GM12878 (cell line): ENCODE results near the gene HOXC13. TPM values are rescaled to one million over a fixed set of nuclear protein-coding genes. Genes with fewer than 3 reads are reported as not detected.

Experiments
- ATAC-seq: fragments of 200-7000 bp; cut with Tn5 transposase; 3 replicates; pipeline ENCODE4 v1.9.1; 2020; ENCODE audit warnings: mild to moderate bottlenecking, moderate library complexity
- BruUV-seq: library from RNA; stranded (reverse); fragments of 400-500 nt; replicated peaks from 2 replicates; lab custom pipeline; 2021; lab: Mats Ljungman, UMichigan
- CTCF ChIA-PET: fragments of 300-600 bp; sonication (Branson Sonifier 250); formaldehyde crosslinking; extraction: SDS; loops from one replicate; lab custom pipeline; 2021; ENCODE audit warnings: inconsistent platforms; lab: Yijun Ruan, JAX
- POLR2A ChIA-PET: fragments of 350-600 bp; formaldehyde crosslinking; extraction: SDS; loops from one replicate; lab custom pipeline; 2021; ENCODE audit warnings: inconsistent platforms; lab: Charles Lee
- RAD21 ChIA-PET: fragments of 300-600 bp; sonication (Branson Sonifier 250); formaldehyde crosslinking; loops from one replicate; lab custom pipeline; 2023; ENCODE audit warnings: antibody characterized with exemption; ENCODE audit not compliant: unreplicated experiment; lab: Charles Lee
- SMC1A ChIA-PET: fragments of 300-600 bp; sonication (Branson Sonifier 250); formaldehyde crosslinking; loops from one replicate; lab custom pipeline; 2023; ENCODE audit not compliant: unreplicated experiment, uncharacterized antibody; lab: Charles Lee
- DNase-seq: peaks from one replicate; pipeline ENCODE4 v3.0.0-alpha.2; 2011; ENCODE audit warnings: low read depth, low spot score
- FAIRE-seq: peaks from 3 replicates; lab custom pipeline; 2011; peaks lifted over from hg19 to GRCh38; lab: Jason Lieb, UNC
- H2AFZ ChIP-seq: 2 replicates; pipeline ENCODE4 v1.6.0; 2011; ENCODE audit warnings: low read depth, low read length, control low read depth; ENCODE audit not compliant: control insufficient read depth
- H3K27ac ChIP-seq: 2 replicates; pipeline ENCODE4 v1.5.1; 2011; ENCODE audit warnings: control low read depth; ENCODE audit not compliant: control insufficient read depth, insufficient read depth
- H3K27me3 ChIP-seq, 2 experiments: replicated peaks in 1 of 2; 2 replicates each; pipeline versions ENCODE4 v1.6.0 to v1.6.1; 2011; ENCODE audit warnings: low read length in 1 of 2; ENCODE audit not compliant: control insufficient read depth in 2 of 2, insufficient read depth in 2 of 2
- H3K36me3 ChIP-seq, 2 experiments: 2 replicates each; pipeline ENCODE4 v1.5.1; 2011; ENCODE audit warnings: low read length in 1 of 2; ENCODE audit not compliant: control insufficient read depth in 2 of 2, insufficient read depth in 2 of 2
- H3K4me1 ChIP-seq: 2 replicates; pipeline ENCODE4 v1.6.1; 2011; ENCODE audit warnings: mild to moderate bottlenecking, low read length, moderate library complexity, mixed read lengths; ENCODE audit not compliant: control insufficient read depth, insufficient read depth
- H3K4me2 ChIP-seq: 2 replicates; pipeline ENCODE4 v1.6.0; 2011; ENCODE audit warnings: control low read depth; ENCODE audit not compliant: control insufficient read depth, insufficient read depth
- H3K4me3 ChIP-seq: fragments of 200-600 bp; sonication (generic); 2 replicates; pipeline ENCODE4 v1.5.1; 2016
- H3K79me2 ChIP-seq: 2 replicates; pipeline ENCODE4 v1.6.0; 2011; ENCODE audit warnings: low read length; ENCODE audit not compliant: control insufficient read depth, insufficient read depth
- H3K9ac ChIP-seq: 2 replicates; pipeline ENCODE4 v1.8.0; 2011; ENCODE audit warnings: low read length, control low read depth, mixed read lengths; ENCODE audit not compliant: control insufficient read depth, insufficient read depth
- H3K9me3 ChIP-seq: replicated peaks from 3 replicates; pipeline ENCODE4 v1.5.1; 2011; ENCODE audit warnings: mild to moderate bottlenecking, low read length; ENCODE audit not compliant: control insufficient read depth, insufficient read depth
- H4K20me1 ChIP-seq: 2 replicates; pipeline ENCODE4 v1.6.0; 2011; ENCODE audit not compliant: control insufficient read depth, insufficient read depth
- ATF7 ChIP-seq: fragments of 450-650 bp; IDR thresholded peaks from 2 replicates; pipeline ENCODE4 v1.6.1; 2016; ENCODE audit warnings: low read depth, mild to moderate bottlenecking
- BCL11A ChIP-seq: IDR thresholded peaks from 2 replicates; pipeline ENCODE4 v1.6.1; 2011; ENCODE audit warnings: low read depth, low read length
- CBFB ChIP-seq: IDR thresholded peaks from 2 replicates; pipeline ENCODE4 v1.6.1; 2016; ENCODE audit warnings: antibody characterized with exemption, low read depth
- CBX3 ChIP-seq: fragments of 200-600 bp; sonication (generic); IDR thresholded peaks from 2 replicates; pipeline ENCODE4 v1.6.1; 2016; ENCODE audit warnings: low read depth, borderline replicate concordance
- CBX5 ChIP-seq: sonication (generic); IDR thresholded peaks from 2 replicates; pipeline ENCODE4 v1.6.1; 2016; ENCODE audit warnings: low read depth, moderate library complexity, mild to moderate bottlenecking, inconsistent platforms
- CHD2 ChIP-seq: IDR thresholded peaks from 2 replicates; pipeline ENCODE4 v1.6.1; 2011; ENCODE audit warnings: low read depth, low read length, improper control_type of control experiment, borderline replicate concordance
- CHD4 ChIP-seq: fragments of 200-600 bp; sonication (generic); IDR thresholded peaks from 2 replicates; pipeline ENCODE4 v1.6.1; 2016; ENCODE audit warnings: mild to moderate bottlenecking
- GATAD2B ChIP-seq: fragments of 450-650 bp; conservative IDR thresholded peaks from 2 replicates; pipeline ENCODE4 v1.6.1; 2017; ENCODE audit warnings: low read depth, mild to moderate bottlenecking, moderate library complexity
- HDAC2 ChIP-seq: fragments of 200-600 bp; sonication (generic); IDR thresholded peaks from 2 replicates; pipeline ENCODE4 v1.6.1; 2017
- IKZF2 ChIP-seq, 2 experiments: fragments of 450-650 bp; IDR thresholded peaks; 2 replicates each; pipeline ENCODE4 v1.6.1; 2017; ENCODE audit warnings: mild to moderate bottlenecking in 2 of 2, moderate library complexity in 2 of 2
- JUND ChIP-seq: IDR thresholded peaks from 2 replicates; pipeline ENCODE4 v1.6.1; 2012; ENCODE audit warnings: low read depth, mild to moderate bottlenecking, low read length, improper control_type of control experiment, moderate library complexity
- NFIC ChIP-seq: IDR thresholded peaks from 2 replicates; pipeline ENCODE4 v1.6.1; 2012; ENCODE audit warnings: low read depth, mild to moderate bottlenecking, inconsistent platforms, low read length, moderate library complexity
- NR2F1 ChIP-seq: fragments of 450-650 bp; conservative IDR thresholded peaks from 2 replicates; pipeline ENCODE4 v1.6.1; 2017; ENCODE audit warnings: mild to moderate bottlenecking
- TCF3 ChIP-seq: IDR thresholded peaks from 2 replicates; pipeline ENCODE4 v1.6.1; 2012; ENCODE audit warnings: low read depth, mild to moderate bottlenecking, low read length, borderline replicate concordance; ENCODE audit not compliant: insufficient read depth
- ZSCAN29 ChIP-seq: fragments of 450-650 bp; IDR thresholded peaks from 2 replicates; pipeline ENCODE4 v1.6.1; 2017; ENCODE audit warnings: mild to moderate bottlenecking, moderate library complexity
- WGBS: methylation state at CpG from one replicate; pipeline ENCODE4 v1.1.6; 2016; ENCODE audit warnings: low lambda C conversion rate; ENCODE audit not compliant: insufficient replicate concordance, insufficient coverage; ENCODE audit errors: missing lambda C conversion rate; 5-methylcytosine and 5-hydroxymethylcytosine counted together
- in situ Hi-C: fragments of 300-500 bp; cut with MboI; formaldehyde crosslinking; loops from 9 replicates; pipeline ENCODE4 v1.14.3; 2018; ENCODE audit warnings: mixed read lengths
- intact Hi-C: fragments of 100-400 bp; cut with micrococcal nuclease; formaldehyde crosslinking; loops from one replicate; pipeline ENCODE4 v1.14.2; 2022; ENCODE audit not compliant: unreplicated experiment
- polyA plus RNA-seq, 11 experiments: library from polyadenylated mRNA; depleted of rRNA in 4 of 11; unstranded in 6 of 11; stranded (reverse) in 5 of 11; fragments of >200 nt; fragmentation: Nextera tagmentation in 4 of 11; fragmentation: Illumina TruSeq in 1 of 11; extraction: Ambion mirVana in 4 of 11; extraction: Trizol in 1 of 11; gene quantifications; 1 replicate in 1 of 11; 2 replicates in 10 of 11; pipeline versions ENCODE4 v1.2.1 to v1.2.3, GENCODE V29; 2011 to 2016; ENCODE audit warnings: inconsistent platforms in 2 of 11, missing spikeins in 2 of 11, low read depth in 1 of 11
- total RNA-seq, 4 experiments: library from RNA; depleted of rRNA in 3 of 4; stranded (reverse); fragments of >200 nt in 3 of 4; fragmentation: Illumina TruSeq in 1 of 4; extraction: Trizol in 1 of 4; gene quantifications; 2 replicates each; pipeline versions ENCODE4 v1.2.1 to v1.2.3, GENCODE V29; 2013 to 2021
- TF ChIP-seq, protein P1 (sequence below): fragments of 450-650 bp; IDR thresholded peaks from 2 replicates; pipeline ENCODE4 v1.6.1; 2014; ENCODE audit warnings: mild to moderate bottlenecking

HOXC13 gene
- total and polyA plus RNA-seq, 10 of the 15 experiments (the other 5 are each of a cell fraction or from before 2014, with no cell fraction given) = not detected

DNA sequence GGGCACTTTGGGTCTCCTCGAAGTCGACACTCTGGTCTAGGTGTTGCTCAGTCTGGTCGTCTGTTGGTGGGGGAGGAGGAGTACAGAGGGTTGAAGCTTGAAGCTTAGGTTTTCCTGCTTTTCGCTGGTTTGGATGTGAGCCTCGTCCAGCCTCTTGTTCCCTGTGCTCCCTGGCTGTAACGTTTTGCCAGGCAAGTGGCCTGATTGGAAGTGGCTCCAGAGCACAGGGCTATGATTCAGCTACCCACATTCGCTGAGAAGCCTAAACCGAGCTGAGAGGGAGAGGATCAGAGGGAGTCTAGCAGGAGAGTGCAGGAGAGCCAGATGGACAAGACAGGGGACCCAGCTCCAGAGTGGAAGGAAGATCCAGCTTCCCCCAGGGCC lies 52.4 kb downstream of the HOXC13 start:
- in situ Hi-C loops = no loop called here
- H3K4me1 ChIP-seq = peaks cover 13% of the 10 kb centered on the region
- no peaks in the 10 kb centered on the region for H3K79me2 ChIP-seq
- FAIRE-seq = no peak
- H3K9me3 ChIP-seq = no peaks in the 10 kb centered on the region
- H3K9ac ChIP-seq = no peak overlapping the region
- CTCF ChIA-PET = interaction anchor here (0.6 to 2.8 kb wide), 12 partner anchors 13 to 248 kb away, joined by 3 to 10 read pairs (median 4); no protein-coding TSS in a partner anchor
- RAD21 ChIA-PET = interaction anchor here (0.6 to 2.1 kb wide), 7 partner anchors 9 to 380 kb away, joined by 3 to 7 read pairs (median 4); partner anchors contain the start of gene HOXC9
- H3K27ac ChIP-seq = no peak overlapping the region
- no peak for ATAC-seq
- H2AFZ ChIP-seq = no peak overlapping the region
- POLR2A ChIA-PET = interaction anchor here (0.7 kb wide), 1 partner anchor 9 kb away, joined by 5 read pairs; the partner anchor contains the start of gene HOXC9
- H3K4me2 ChIP-seq = no peak overlapping the region
- no peaks in the 10 kb centered on the region for H3K36me3 ChIP-seq
- no peak for DNase-seq
- H4K20me1 ChIP-seq = peaks cover 3% of the 10 kb centered on the region; the same call in 1 of the 2 replicates
- intact Hi-C loops = no loop called here
- peaks cover 29 to 57% of the 10 kb centered on the region in 2 experiments for H3K27me3 ChIP-seq
- no peak overlapping the region for H3K4me3 ChIP-seq
- no TSS peak for BruUV-seq
- SMC1A ChIA-PET = interaction anchor here (0.6 to 1.5 kb wide), 4 partner anchors 10 to 234 kb away, joined by 3 to 5 read pairs (median 4); no protein-coding TSS in a partner anchor
- under 1% methylated on average over 8 of the region's 8 CpGs for WGBS
- TF ChIP-seq CBX5 (no peak), CBX3 (no peak), CBFB (no peak)
- TF ChIP-seq, all 136 proteins: peak for 0

DNA sequence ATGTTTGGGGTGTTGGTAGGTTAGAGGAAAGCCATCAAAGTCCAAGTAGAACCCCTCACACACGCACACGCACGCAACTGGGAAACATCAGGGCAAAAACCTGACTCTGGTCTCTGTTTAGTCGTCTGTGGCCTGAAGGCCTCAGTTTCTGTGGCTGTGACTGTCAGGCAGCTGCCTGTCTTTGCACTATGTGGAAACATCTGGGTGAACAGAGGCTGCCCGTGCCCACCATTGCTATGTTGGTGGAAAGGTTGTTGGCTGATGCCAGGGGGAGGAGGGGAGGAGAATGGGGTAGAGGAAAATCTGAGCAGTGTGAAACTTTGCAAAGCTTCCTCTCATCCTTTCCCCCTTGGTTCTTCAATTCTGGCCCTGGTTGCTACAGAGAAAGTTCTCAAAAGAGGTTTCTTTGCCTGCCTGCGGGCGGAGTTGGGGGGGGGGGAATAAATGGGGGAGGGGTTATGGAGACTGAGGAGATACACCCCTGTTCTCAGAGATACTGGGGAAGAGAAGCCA lies 53.8 kb downstream of the HOXC13 start:
- SMC1A ChIA-PET = interaction anchor here (0.6 to 1.4 kb wide), 5 partner anchors 11 to 293 kb away, joined by 3 to 5 read pairs (median 3); no protein-coding TSS in a partner anchor
- DNase-seq (no peak), ATAC-seq (no peak), FAIRE-seq (no peak)
- H3K9me3 ChIP-seq = no peaks in the 10 kb centered on the region
- intact Hi-C loops (no loop called here), in situ Hi-C loops (no loop called here)
- POLR2A ChIA-PET = interaction anchor here (0.6 to 0.7 kb wide), 2 partner anchors 88 to 400 kb away, joined by 3 to 9 read pairs; no protein-coding TSS in a partner anchor
- H3K27me3 ChIP-seq = peaks cover 29 to 55% of the 10 kb centered on the region in 2 experiments
- 20% methylated on average over 7 of the region's 7 CpGs for WGBS
- no peak overlapping the region for H3K4me2 ChIP-seq
- H3K36me3 ChIP-seq = no peaks in the 10 kb centered on the region
- peaks cover 3% of the 10 kb centered on the region; the same call in 1 of the 2 replicates for H4K20me1 ChIP-seq
- no peak overlapping the region for H2AFZ ChIP-seq
- BruUV-seq = no TSS peak
- no peak overlapping the region for H3K9ac ChIP-seq
- CTCF ChIA-PET = interaction anchor here (0.9 to 2.8 kb wide), 9 partner anchors 11 to 387 kb away, joined by 3 to 10 read pairs (median 3); no protein-coding TSS in a partner anchor
- no peak overlapping the region for H3K4me3 ChIP-seq
- no peak overlapping the region for H3K27ac ChIP-seq
- no peaks in the 10 kb centered on the region for H3K79me2 ChIP-seq
- H3K4me1 ChIP-seq = peaks cover 14% of the 10 kb centered on the region
- RAD21 ChIA-PET = interaction anchor here (0.6 to 2.1 kb wide), 3 partner anchors 17 to 214 kb away, joined by 3 to 7 read pairs (median 3); partner anchors contain the start of gene HOXC8
- no peak for TF ChIP-seq HDAC2
- TF ChIP-seq GATAD2B = no peak
- TF ChIP-seq IKZF2 (IDR thresholded peaks at IDR 0.05) = no peak
- TF ChIP-seq JUND = no peak
- TF ChIP-seq BCL11A = no peak
- TF ChIP-seq ATF7 = no peak
- TF ChIP-seq TCF3 = no peak
- TF ChIP-seq NFIC = no peak
- TF ChIP-seq CHD2 = no peak
- TF ChIP-seq ZSCAN29 = no peak
- TF ChIP-seq NR2F1 = no peak
- no peak for TF ChIP-seq CHD4
- TF ChIP-seq, protein P1, sequence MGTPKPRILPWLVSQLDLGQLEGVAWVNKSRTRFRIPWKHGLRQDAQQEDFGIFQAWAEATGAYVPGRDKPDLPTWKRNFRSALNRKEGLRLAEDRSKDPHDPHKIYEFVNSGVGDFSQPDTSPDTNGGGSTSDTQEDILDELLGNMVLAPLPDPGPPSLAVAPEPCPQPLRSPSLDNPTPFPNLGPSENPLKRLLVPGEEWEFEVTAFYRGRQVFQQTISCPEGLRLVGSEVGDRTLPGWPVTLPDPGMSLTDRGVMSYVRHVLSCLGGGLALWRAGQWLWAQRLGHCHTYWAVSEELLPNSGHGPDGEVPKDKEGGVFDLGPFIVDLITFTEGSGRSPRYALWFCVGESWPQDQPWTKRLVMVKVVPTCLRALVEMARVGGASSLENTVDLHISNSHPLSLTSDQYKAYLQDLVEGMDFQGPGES = no peak
